Neural progenitor cell (in vitro differentiated cells): ENCODE results near the gene POLE. TPM values are rescaled to one million over a fixed set of nuclear protein-coding genes. Genes with fewer than 3 reads are reported as not detected.
A peak's percentile ranks its signal among the peaks of the same experiment; 100 is the strongest.

ENCODE experiments used
- DNase-seq: peaks from one replicate; pipeline ENCODE4 v3.0.0-alpha.2; 2016; ENCODE audit warnings: low spot score
- H2AFZ ChIP-seq: fragments of 200-600 bp; sonication (generic); replicated peaks from 2 replicates; pipeline ENCODE4 v1.6.1; 2016; ENCODE audit warnings: antibody characterized with exemption
- H3F3A ChIP-seq: fragments of 200-600 bp; sonication (generic); 2 replicates; pipeline ENCODE4 v1.6.1; 2016; ENCODE audit warnings: antibody characterized with exemption, low read depth
- H3K27ac ChIP-seq: fragments of 200-600 bp; sonication (generic); 2 replicates; pipeline ENCODE4 v1.5.1; 2016; ENCODE audit warnings: mild to moderate bottlenecking
- H3K27me3 ChIP-seq: fragments of 200-600 bp; sonication (generic); 2 replicates; pipeline ENCODE4 v1.6.1; 2016; ENCODE audit warnings: mild to moderate bottlenecking, moderate library complexity
- H3K36me3 ChIP-seq: fragments of 200-600 bp; sonication (generic); 2 replicates; pipeline ENCODE4 v1.5.1; 2016
- H3K4me1 ChIP-seq: fragments of 200-600 bp; sonication (generic); 2 replicates; pipeline ENCODE4 v1.6.1; 2016; ENCODE audit warnings: mixed run types
- H3K4me2 ChIP-seq: fragments of 200-600 bp; sonication (generic); 2 replicates; pipeline ENCODE4 v1.6.1; 2016
- H3K4me3 ChIP-seq: fragments of 200-600 bp; sonication (generic); 2 replicates; pipeline ENCODE4 v1.5.1; 2016
- H3K79me2 ChIP-seq: fragments of 200-600 bp; sonication (generic); 2 replicates; pipeline ENCODE4 v1.6.1; 2016; ENCODE audit warnings: low read depth
- H3K9ac ChIP-seq: fragments of 200-600 bp; sonication (generic); 2 replicates; pipeline ENCODE4 v1.6.1; 2016
- H3K9me3 ChIP-seq: fragments of 200-600 bp; sonication (generic); 2 replicates; pipeline ENCODE4 v1.5.1; 2016; ENCODE audit warnings: low read depth
- H4K20me1 ChIP-seq: fragments of 200-600 bp; sonication (generic); 2 replicates; pipeline ENCODE4 v1.6.1; 2016; ENCODE audit warnings: low read depth
- H3K27ac Mint-ChIP-seq: 3 replicates; pipeline ENCODE4 v1.8.0; 2021; ENCODE audit warnings: mixed read lengths
- H3K27me3 Mint-ChIP-seq: 2 replicates; pipeline ENCODE4 v1.8.0; 2022; ENCODE audit warnings: low read depth, mild to moderate bottlenecking, inconsistent platforms, moderate library complexity, mixed read lengths; ENCODE audit not compliant: insufficient read depth
- H3K36me3 Mint-ChIP-seq: 3 replicates; pipeline ENCODE4 v1.8.0; 2021; ENCODE audit warnings: mixed read lengths
- H3K4me1 Mint-ChIP-seq: 3 replicates; pipeline ENCODE4 v1.8.0; 2021; ENCODE audit warnings: mixed read lengths
- H3K4me3 Mint-ChIP-seq: 3 replicates; pipeline ENCODE4 v1.8.0; 2021; ENCODE audit warnings: mild to moderate bottlenecking, moderate library complexity, mixed read lengths
- H3K9me3 Mint-ChIP-seq: 3 replicates; pipeline ENCODE4 v1.8.0; 2020; ENCODE audit warnings: mixed read lengths
- CTCF ChIP-seq: fragments of 200-600 bp; sonication (generic); IDR thresholded peaks from 2 replicates; pipeline ENCODE4 v1.5.1; 2017; ENCODE audit warnings: antibody characterized with exemption, mild to moderate bottlenecking
- EZH2 ChIP-seq: fragments of 200-600 bp; sonication (generic); IDR thresholded peaks from 2 replicates; pipeline ENCODE4 v1.6.1; 2017; ENCODE audit warnings: antibody characterized with exemption, mild to moderate bottlenecking, moderate library complexity
- EZH2phosphoT487 ChIP-seq: fragments of 200-600 bp; sonication (generic); IDR thresholded peaks from 2 replicates; pipeline ENCODE4 v1.6.1; 2017; ENCODE audit warnings: antibody characterized with exemption
- total RNA-seq: library from RNA; depleted of rRNA; stranded (reverse); fragments of >200 nt; gene quantifications from 2 replicates; pipeline ENCODE4 v1.2.3, GENCODE V29; 2015; ENCODE audit warnings: low replicate concordance

The POLE gene
- total RNA-seq, 1 donor from 2014 or later, result 46.8 TPM

DNA sequence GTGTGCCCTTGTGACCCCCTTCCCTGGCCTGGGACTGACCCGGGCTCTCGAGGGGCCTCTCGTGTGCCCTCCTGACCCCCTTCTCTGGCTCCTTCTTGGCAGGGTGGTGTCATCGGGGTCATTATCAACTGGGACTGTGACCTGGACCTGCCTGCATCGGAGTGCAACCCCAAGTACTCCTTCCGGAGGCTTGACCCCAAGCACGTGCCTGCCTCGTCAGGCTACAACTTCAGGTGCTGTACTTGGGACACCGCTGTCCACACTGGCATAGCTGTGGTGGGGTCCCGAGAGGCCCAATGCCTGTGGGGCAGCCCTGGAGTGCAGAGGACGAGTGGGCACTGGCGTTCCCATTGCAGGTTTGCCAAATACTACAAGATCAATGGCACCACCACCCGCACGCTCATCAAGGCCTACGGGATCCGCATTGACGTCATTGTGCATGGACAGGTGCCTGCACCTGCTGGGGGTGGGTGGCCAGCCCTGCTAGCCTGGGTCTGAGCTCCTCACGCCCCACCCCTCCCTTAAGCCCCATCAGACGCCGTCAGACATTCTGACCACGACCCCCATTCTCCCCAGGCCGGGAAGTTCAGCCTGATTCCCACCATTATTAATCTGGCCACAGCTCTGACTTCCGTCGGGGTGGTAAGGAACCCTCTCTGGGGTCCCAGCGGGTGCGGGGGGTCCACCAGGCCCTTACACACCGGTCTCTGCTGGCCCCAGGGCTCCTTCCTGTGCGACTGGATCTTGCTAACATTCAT lies 66.1 kb downstream of the POLE start:
- peaks cover 15% of the 10 kb centered on the region for H3K4me1 Mint-ChIP-seq
- H3K27me3 Mint-ChIP-seq, result peaks cover 31% of the 10 kb centered on the region
- peaks cover 9% of the 10 kb centered on the region for H3K9me3 ChIP-seq
- peaks cover 2% of the 10 kb centered on the region for H3K36me3 Mint-ChIP-seq
- H3F3A ChIP-seq, result peaks cover 4% of the 10 kb centered on the region
- no peak overlapping the region for H3K9ac ChIP-seq
- H3K27ac Mint-ChIP-seq, result no peak overlapping the region
- no peaks in the 10 kb centered on the region for H3K79me2 ChIP-seq
- peaks cover 14% of the 10 kb centered on the region for H3K9me3 Mint-ChIP-seq
- H3K4me1 ChIP-seq, result no peaks in the 10 kb centered on the region
- TF ChIP-seq EZH2 (no peak), CTCF (no peak), EZH2phosphoT487 (no peak)
- no peak overlapping the region for H3K4me2 ChIP-seq
- peaks cover 26% of the 10 kb centered on the region for H4K20me1 ChIP-seq
- DNase-seq, result no peak
- H3K27ac ChIP-seq, result no peak overlapping the region
- no peak overlapping the region for H3K4me3 ChIP-seq
- peaks cover 56% of the 10 kb centered on the region for H3K27me3 ChIP-seq
- H2AFZ ChIP-seq, result no peak overlapping the region
- H3K36me3 ChIP-seq, result no peaks in the 10 kb centered on the region
- H3K4me3 Mint-ChIP-seq, result no peak overlapping the region

DNA sequence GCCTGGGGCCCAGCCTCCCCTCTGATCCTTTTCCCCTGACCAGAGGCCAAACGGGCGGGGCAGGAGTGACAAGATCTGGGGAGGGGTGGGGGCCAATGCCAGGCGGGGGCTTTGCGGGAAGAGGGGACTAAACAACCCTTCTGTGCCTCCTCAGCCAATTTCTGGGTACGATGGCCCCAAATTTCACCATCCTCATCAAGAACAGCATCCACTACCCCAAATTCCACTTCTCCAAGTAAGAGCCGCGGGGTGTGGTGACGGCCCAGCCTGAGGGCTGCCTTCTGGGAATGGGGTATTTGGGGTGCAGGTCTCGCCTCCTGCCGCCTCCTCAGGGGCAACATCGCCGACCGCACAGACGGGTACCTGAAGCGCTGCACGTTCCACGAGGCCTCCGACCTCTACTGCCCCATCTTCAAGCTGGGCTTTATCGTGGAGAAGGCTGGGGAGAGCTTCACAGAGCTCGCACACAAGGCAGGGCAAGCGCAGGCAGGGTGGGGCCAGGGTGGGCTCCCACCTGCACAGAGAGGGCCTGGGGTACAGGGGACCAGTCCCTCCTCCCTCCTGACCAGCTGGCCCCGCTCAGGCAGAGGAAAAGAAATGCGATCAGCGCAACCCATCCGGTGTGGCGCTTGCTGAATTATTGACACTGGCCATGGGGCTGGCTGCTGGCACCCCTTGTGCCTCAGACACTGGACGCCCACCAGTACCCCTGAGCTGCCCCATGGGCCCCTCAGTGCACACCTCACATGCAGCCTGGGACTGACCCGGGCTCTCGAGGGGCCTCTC lies 66.8 kb downstream of the POLE start:
- DNase-seq, result no peak
- H3K9me3 ChIP-seq, result peaks cover 9% of the 10 kb centered on the region
- H3F3A ChIP-seq, result peaks cover 4% of the 10 kb centered on the region
- H3K4me1 Mint-ChIP-seq, result peaks cover 17% of the 10 kb centered on the region
- H3K4me1 ChIP-seq, result no peaks in the 10 kb centered on the region
- H3K27me3 Mint-ChIP-seq, result peaks cover 37% of the 10 kb centered on the region
- H4K20me1 ChIP-seq, result peaks cover 26% of the 10 kb centered on the region
- peaks cover 18% of the 10 kb centered on the region for H3K9me3 Mint-ChIP-seq
- H3K4me3 Mint-ChIP-seq, result no peak overlapping the region
- H3K4me3 ChIP-seq, result no peak overlapping the region
- H3K4me2 ChIP-seq, result no peak overlapping the region
- TF ChIP-seq EZH2phosphoT487, result no peak
- TF ChIP-seq EZH2, result peak; percentile 12
- no peak for TF ChIP-seq CTCF
- no peak overlapping the region for H3K9ac ChIP-seq
- H2AFZ ChIP-seq, result no peak overlapping the region
- peaks cover 2% of the 10 kb centered on the region for H3K36me3 Mint-ChIP-seq
- no peaks in the 10 kb centered on the region for H3K79me2 ChIP-seq
- H3K27ac ChIP-seq, result no peak overlapping the region
- H3K27ac Mint-ChIP-seq, result no peak overlapping the region
- H3K27me3 ChIP-seq, result peaks cover 63% of the 10 kb centered on the region
- no peaks in the 10 kb centered on the region for H3K36me3 ChIP-seq

DNA sequence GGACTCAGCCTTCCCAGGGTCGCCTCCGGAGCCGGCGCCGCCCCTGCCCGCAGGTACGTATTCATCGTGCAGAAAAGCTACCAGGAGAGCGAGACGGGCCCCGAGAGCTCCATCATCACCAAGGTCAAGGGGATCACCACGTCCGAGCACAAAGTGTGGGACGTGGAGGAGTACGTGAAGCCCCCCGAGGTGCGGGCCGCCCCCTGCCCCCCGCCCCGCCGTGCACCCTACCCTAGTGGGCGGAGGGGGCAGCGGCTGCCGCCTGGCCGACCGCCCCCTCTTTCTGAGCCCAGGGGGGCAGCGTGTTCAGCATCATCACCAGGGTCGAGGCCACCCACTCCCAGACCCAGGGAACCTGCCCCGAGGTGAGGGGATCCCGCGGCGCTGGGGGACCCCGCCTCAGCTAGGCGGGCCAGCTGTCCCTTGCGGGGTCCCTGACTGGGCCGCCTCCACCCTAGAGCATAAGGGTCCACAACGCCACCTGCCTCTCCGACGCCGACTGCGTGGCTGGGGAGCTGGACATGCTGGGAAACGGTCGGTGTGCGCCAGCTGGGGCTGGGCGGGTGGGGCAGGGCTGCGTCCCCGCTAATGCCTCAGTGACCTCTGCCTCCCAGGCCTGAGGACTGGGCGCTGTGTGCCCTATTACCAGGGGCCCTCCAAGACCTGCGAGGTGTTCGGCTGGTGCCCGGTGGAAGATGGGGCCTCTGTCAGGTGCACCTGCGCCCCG lies 67.6 kb downstream of the POLE start:
- Histone ChIP-seq H3F3A (peaks cover 4% of the 10 kb centered on the region), H3K36me3 (no peaks in the 10 kb centered on the region), H4K20me1 (peaks cover 26% of the 10 kb centered on the region), H3K4me3 (no peak overlapping the region), H3K4me1 (no peaks in the 10 kb centered on the region), H3K79me2 (no peaks in the 10 kb centered on the region), H3K9me3 (peaks cover 9% of the 10 kb centered on the region), H3K4me2 (no peak overlapping the region), H3K27me3 (peaks cover 71% of the 10 kb centered on the region), H3K9ac (no peak overlapping the region), H3K27ac (no peak overlapping the region), H2AFZ (no peak overlapping the region)
- Mint-ChIP-seq H3K27ac (no peak overlapping the region), H3K27me3 (peaks cover 43% of the 10 kb centered on the region), H3K9me3 (peaks cover 24% of the 10 kb centered on the region), H3K4me3 (no peak overlapping the region), H3K4me1 (peaks cover 22% of the 10 kb centered on the region), H3K36me3 (peaks cover 2% of the 10 kb centered on the region)
- DNase-seq, result no peak
- TF ChIP-seq CTCF (no peak), EZH2phosphoT487 (peak; percentile 43), EZH2 (peak; percentile 61)
